Astrocyte (in vitro differentiated cells and primary cell): ENCODE data around the gene PIR. TPM values are rescaled to one million over a fixed set of nuclear protein-coding genes. Genes with fewer than 3 reads are reported as not detected.

ENCODE experiments used
- DNase-seq: peaks from one replicate; pipeline ENCODE4 v3.0.0-alpha.2; 2010; ENCODE audit warnings: low read depth
- FAIRE-seq: peaks from 2 replicates; lab custom pipeline; 2011; peaks lifted over from hg19 to GRCh38; lab: Jason Lieb, UNC
- H2AFZ ChIP-seq: 2 replicates; pipeline ENCODE4 v1.6.0; 2012; ENCODE audit warnings: low read depth, low read length, inconsistent platforms
- H3K27ac ChIP-seq: 2 replicates; pipeline ENCODE4 v1.5.1; 2011; ENCODE audit warnings: low read depth, low read length, inconsistent platforms
- H3K27me3 ChIP-seq: 2 replicates; pipeline ENCODE4 v1.6.0; 2011; ENCODE audit warnings: low read length, inconsistent platforms; ENCODE audit not compliant: insufficient read depth
- H3K36me3 ChIP-seq: 2 replicates; pipeline ENCODE4 v1.5.1; 2011; ENCODE audit warnings: low read length, inconsistent platforms; ENCODE audit not compliant: insufficient read depth
- H3K4me1 ChIP-seq: 2 replicates; pipeline ENCODE4 v1.5.1; 2011; ENCODE audit warnings: low read length, inconsistent platforms; ENCODE audit not compliant: insufficient read depth
- H3K4me2 ChIP-seq: 2 replicates; pipeline ENCODE4 v1.6.0; 2012; ENCODE audit warnings: low read length, inconsistent platforms
- H3K4me3 ChIP-seq: 2 replicates; pipeline ENCODE4 v1.5.1; 2011; ENCODE audit warnings: low read depth, mild to moderate bottlenecking, low read length, inconsistent platforms; ENCODE audit not compliant: insufficient read depth
- H3K79me2 ChIP-seq: 2 replicates; pipeline ENCODE4 v1.6.0; 2012; ENCODE audit warnings: mild to moderate bottlenecking, low read length, inconsistent platforms; ENCODE audit not compliant: insufficient read depth
- H3K9ac ChIP-seq: 2 replicates; pipeline ENCODE4 v1.6.0; 2012; ENCODE audit warnings: mild to moderate bottlenecking, low read length, inconsistent platforms
- H3K9me3 ChIP-seq: 2 replicates; pipeline ENCODE4 v1.5.1; 2012; ENCODE audit warnings: low read depth, mild to moderate bottlenecking, low read length, inconsistent platforms; ENCODE audit not compliant: insufficient read depth
- H4K20me1 ChIP-seq: 2 replicates; pipeline ENCODE4 v1.6.0; 2012; ENCODE audit warnings: low read length, inconsistent platforms; ENCODE audit not compliant: insufficient read depth
- H3K27ac Mint-ChIP-seq: one replicate; pipeline ENCODE4 v1.8.0; 2021; ENCODE audit warnings: mild to moderate bottlenecking, mixed read lengths; ENCODE audit not compliant: unreplicated experiment
- H3K27me3 Mint-ChIP-seq: one replicate; pipeline ENCODE4 v1.8.0; 2021; ENCODE audit warnings: low read depth, mixed read lengths; ENCODE audit not compliant: unreplicated experiment
- H3K36me3 Mint-ChIP-seq: one replicate; pipeline ENCODE4 v1.8.0; 2021; ENCODE audit warnings: low read depth, mixed read lengths; ENCODE audit not compliant: unreplicated experiment
- H3K4me1 Mint-ChIP-seq: one replicate; pipeline ENCODE4 v1.8.0; 2021; ENCODE audit warnings: low read depth, mixed read lengths; ENCODE audit not compliant: unreplicated experiment
- H3K4me3 Mint-ChIP-seq: one replicate; pipeline ENCODE4 v1.8.0; 2021; ENCODE audit warnings: mild to moderate bottlenecking, moderate library complexity, mixed read lengths; ENCODE audit not compliant: unreplicated experiment
- H3K9me3 Mint-ChIP-seq: one replicate; pipeline ENCODE4 v1.8.0; 2021; ENCODE audit warnings: mild to moderate bottlenecking, mixed read lengths; ENCODE audit not compliant: unreplicated experiment
- CTCF ChIP-seq: IDR thresholded peaks from 2 replicates; pipeline ENCODE4 v1.5.1; 2011; ENCODE audit warnings: low read depth, mild to moderate bottlenecking, inconsistent platforms, low read length, moderate library complexity; ENCODE audit not compliant: insufficient read depth
- EZH2 ChIP-seq: IDR thresholded peaks from 2 replicates; pipeline ENCODE4 v1.6.1; 2012; ENCODE audit warnings: mild to moderate bottlenecking, low read length, inconsistent platforms; ENCODE audit not compliant: insufficient read depth
- total RNA-seq: library from RNA; stranded (reverse); gene quantifications from 2 replicates; pipeline ENCODE4 v1.2.1, GENCODE V29; 2021

PIR gene
- total RNA-seq, 1 donor from 2014 or later: 5.5 TPM

GRCh38 chrX:15366506-15367352 is 126.4 kb downstream of the PIR start:
- Mint-ChIP-seq H3K9me3 (peaks cover 3% of the 10 kb centered on the region), H3K36me3 (no peaks in the 10 kb centered on the region), H3K27ac (no peak overlapping the region), H3K4me3 (no peak overlapping the region), H3K4me1 (no peaks in the 10 kb centered on the region), H3K27me3 (peaks cover 3% of the 10 kb centered on the region)
- Histone ChIP-seq H3K36me3 (no peaks in the 10 kb centered on the region), H3K27ac (no peak overlapping the region), H3K4me3 (no peak overlapping the region), H2AFZ (no peak overlapping the region), H3K9ac (no peak overlapping the region), H3K4me2 (no peak overlapping the region), H3K4me1 (no peaks in the 10 kb centered on the region), H3K27me3 (no peaks in the 10 kb centered on the region), H4K20me1 (no peaks in the 10 kb centered on the region), H3K9me3 (no peaks in the 10 kb centered on the region), H3K79me2 (no peaks in the 10 kb centered on the region)
- no peak for DNase-seq
- FAIRE-seq: no peak
- TF ChIP-seq EZH2: no peak

DNA sequence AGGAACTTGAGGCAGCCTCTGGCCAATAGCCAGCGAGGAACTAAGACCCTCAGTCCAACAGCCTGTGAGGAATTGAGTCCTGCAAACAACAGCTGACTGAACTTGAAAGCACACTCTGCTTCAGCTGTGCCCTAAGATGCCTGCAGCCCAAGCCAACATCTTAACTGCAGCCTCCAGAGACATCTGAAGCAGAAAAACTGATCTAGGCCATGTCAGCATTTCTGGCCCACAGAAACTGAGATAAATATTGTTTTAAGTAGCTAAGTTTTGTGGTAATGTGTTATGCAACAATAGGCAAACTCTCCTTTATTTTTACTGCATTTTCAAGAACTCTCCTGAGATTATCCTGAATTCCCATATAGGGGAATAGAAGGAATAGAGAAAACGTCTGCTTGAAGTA is 133.4 kb downstream of the PIR start:
- Mint-ChIP-seq H3K27me3 (peaks cover 2% of the 10 kb centered on the region), H3K9me3 (peaks cover 3% of the 10 kb centered on the region), H3K4me3 (no peak overlapping the region), H3K4me1 (no peaks in the 10 kb centered on the region), H3K36me3 (no peaks in the 10 kb centered on the region), H3K27ac (no peak overlapping the region)
- Histone ChIP-seq H3K27ac (no peak overlapping the region), H3K36me3 (no peaks in the 10 kb centered on the region), H3K4me1 (no peaks in the 10 kb centered on the region), H4K20me1 (no peaks in the 10 kb centered on the region), H3K9me3 (no peaks in the 10 kb centered on the region), H3K27me3 (no peaks in the 10 kb centered on the region), H3K4me3 (no peak overlapping the region), H2AFZ (no peak overlapping the region), H3K9ac (no peak overlapping the region), H3K79me2 (no peaks in the 10 kb centered on the region), H3K4me2 (no peak overlapping the region)
- DNase-seq (no peak), FAIRE-seq (no peak)
- no peak for TF ChIP-seq EZH2
- no peak for TF ChIP-seq CTCF

DNA sequence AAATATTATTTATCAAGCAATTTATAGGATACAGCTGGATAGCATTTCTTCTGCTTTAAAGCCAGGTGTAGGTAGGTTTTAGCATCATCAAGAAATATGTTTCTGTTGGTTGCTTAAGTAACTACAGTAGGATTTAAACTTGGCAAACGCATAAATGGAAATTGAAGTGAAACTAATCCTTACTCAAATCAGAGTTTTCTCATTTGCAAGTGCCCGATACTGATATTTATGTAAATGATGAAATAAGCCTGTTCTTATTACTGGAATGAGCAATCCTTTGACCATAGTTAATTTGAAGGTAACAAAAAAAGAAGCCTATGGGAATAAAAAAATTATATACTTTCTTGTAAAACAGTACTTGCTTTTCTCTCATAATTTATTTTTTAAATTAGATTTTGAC is 134.6 kb downstream of the PIR start:
- TF ChIP-seq EZH2 (no peak), CTCF (no peak)
- H3K27ac Mint-ChIP-seq: no peak overlapping the region
- no peaks in the 10 kb centered on the region for H3K27me3 ChIP-seq
- peaks cover 2% of the 10 kb centered on the region for H3K27me3 Mint-ChIP-seq
- H3K4me1 Mint-ChIP-seq: no peaks in the 10 kb centered on the region
- H3K4me3 ChIP-seq: no peak overlapping the region
- H3K4me2 ChIP-seq: no peak overlapping the region
- H2AFZ ChIP-seq: no peak overlapping the region
- DNase-seq: no peak
- no peaks in the 10 kb centered on the region for H3K4me1 ChIP-seq
- H3K9me3 ChIP-seq: no peaks in the 10 kb centered on the region
- H3K9me3 Mint-ChIP-seq: no peaks in the 10 kb centered on the region
- no peak for FAIRE-seq
- no peak overlapping the region for H3K27ac ChIP-seq
- no peaks in the 10 kb centered on the region for H3K79me2 ChIP-seq
- H3K36me3 ChIP-seq: no peaks in the 10 kb centered on the region
- no peaks in the 10 kb centered on the region for H4K20me1 ChIP-seq
- H3K4me3 Mint-ChIP-seq: no peak overlapping the region
- H3K36me3 Mint-ChIP-seq: no peaks in the 10 kb centered on the region
- H3K9ac ChIP-seq: no peak overlapping the region
